ENCODE results near the gene POLG. TPM values are rescaled to one million over a fixed set of nuclear protein-coding genes. Genes with fewer than 3 reads are reported as not detected.

POLG gene
- total RNA-seq, 1 experiment from 2014 or later: 83.5 TPM

GRCh38 chr15:89342840-89343239, 8.2 kb upstream of the POLG start:
- H3K4me2 ChIP-seq (ENCODE audit: low read length): no peak overlapping the region
- ATAC-seq (no peak), DNase-seq (no peak)
- H3F3A ChIP-seq (ENCODE audit: low read length, unreplicated experiment): no peaks in the 10 kb centered on the region
- no peaks in the 10 kb centered on the region for H3K27me3 ChIP-seq (ENCODE audit: low read length)
- no peak overlapping the region for H3K27ac ChIP-seq (ENCODE audit: low read length)
- no peaks in the 10 kb centered on the region for H3K9me2 ChIP-seq (replicated peaks; ENCODE audit: low read length)
- no peak overlapping the region for H2AFZ ChIP-seq (ENCODE audit: low read length)
- no peaks in the 10 kb centered on the region for H3K4me1 ChIP-seq (ENCODE audit: insufficient read depth, low read length)
- TF ChIP-seq EZH2phosphoT487 (IDR thresholded peaks at IDR 0.05; ENCODE audit: borderline replicate concordance, low read length): no peak
- no peak for TF ChIP-seq EZH2 (IDR thresholded peaks at IDR 0.05; ENCODE audit: low read length, unreplicated experiment)
- TF ChIP-seq CTCF (conservative IDR thresholded peaks at IDR 0.05; ENCODE audit: low read depth, low read length): no peak
- no peaks in the 10 kb centered on the region for H3K9me3 ChIP-seq (ENCODE audit: low read length)
- ChIA-PET POLR2A (ENCODE audit: unreplicated experiment) (no interaction called here), CTCF (no interaction called here)
- no peak overlapping the region for H3K9ac ChIP-seq (ENCODE audit: low read length)
- no peaks in the 10 kb centered on the region for H3K79me2 ChIP-seq (ENCODE audit: low read length)
- no peak overlapping the region for H3K4me3 ChIP-seq (ENCODE audit: low read length)
- H4K20me1 ChIP-seq (ENCODE audit: low read length): no peaks in the 10 kb centered on the region
- intact Hi-C loops (cut with micrococcal nuclease): no loop called here
- no TSS peak for BruUV-seq (replicated peaks)
- no peaks in the 10 kb centered on the region for H3K36me3 ChIP-seq (ENCODE audit: low read depth, low read length)

GRCh38 chr15:89341316-89342005, 6.8 kb upstream of the POLG start:
- H2AFZ ChIP-seq (ENCODE audit: low read length): no peak overlapping the region
- H4K20me1 ChIP-seq (ENCODE audit: low read length): no peaks in the 10 kb centered on the region
- H3K27me3 ChIP-seq (ENCODE audit: low read length): no peaks in the 10 kb centered on the region
- DNase-seq (peak; percentile 35), ATAC-seq (peak; percentile 45)
- no peaks in the 10 kb centered on the region for H3K79me2 ChIP-seq (ENCODE audit: low read length)
- H3F3A ChIP-seq (ENCODE audit: low read length, unreplicated experiment): no peaks in the 10 kb centered on the region
- intact Hi-C loops (cut with micrococcal nuclease): no loop called here
- H3K4me3 ChIP-seq (ENCODE audit: low read length): no peak overlapping the region
- no TSS peak for BruUV-seq (replicated peaks)
- no peaks in the 10 kb centered on the region for H3K36me3 ChIP-seq (ENCODE audit: low read depth, low read length)
- no peaks in the 10 kb centered on the region for H3K9me2 ChIP-seq (replicated peaks; ENCODE audit: low read length)
- TF ChIP-seq EZH2 (IDR thresholded peaks at IDR 0.05; ENCODE audit: low read length, unreplicated experiment) (no peak), CTCF (conservative IDR thresholded peaks at IDR 0.05; ENCODE audit: low read depth, low read length) (no peak), EZH2phosphoT487 (IDR thresholded peaks at IDR 0.05; ENCODE audit: borderline replicate concordance, low read length) (no peak)
- H3K27ac ChIP-seq (ENCODE audit: low read length): no peak overlapping the region
- POLR2A ChIA-PET (ENCODE audit: unreplicated experiment): no interaction called here
- no peak overlapping the region for H3K4me2 ChIP-seq (ENCODE audit: low read length)
- H3K9ac ChIP-seq (ENCODE audit: low read length): no peak overlapping the region
- CTCF ChIA-PET: no interaction called here
- H3K4me1 ChIP-seq (ENCODE audit: insufficient read depth, low read length): no peaks in the 10 kb centered on the region
- H3K9me3 ChIP-seq (ENCODE audit: low read length): no peaks in the 10 kb centered on the region

DNA sequence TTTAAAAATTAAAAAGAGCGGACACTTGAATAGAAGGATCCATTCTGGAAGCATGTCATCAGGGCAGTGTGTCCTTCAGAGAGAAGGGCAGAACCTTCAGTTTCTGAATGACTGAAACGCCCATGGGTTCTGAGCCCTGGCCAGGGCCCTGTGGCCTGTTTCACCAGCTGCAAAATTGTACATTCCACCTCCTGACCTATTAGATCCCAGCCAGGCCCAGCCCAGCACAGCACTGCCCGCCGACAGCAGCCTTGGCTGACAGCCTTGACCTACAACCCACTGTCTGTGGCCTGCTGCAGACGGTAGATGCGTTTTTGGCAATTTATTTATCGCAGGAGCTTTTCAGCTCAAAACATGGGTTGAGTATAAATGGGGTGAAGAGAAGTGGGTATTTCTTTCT, 5.9 kb upstream of the POLG start:
- DNase-seq (no peak), ATAC-seq (no peak)
- no TSS peak for BruUV-seq (replicated peaks)
- Histone ChIP-seq H3F3A (ENCODE audit: low read length, unreplicated experiment) (no peaks in the 10 kb centered on the region), H3K27me3 (ENCODE audit: low read length) (no peaks in the 10 kb centered on the region), H3K4me3 (ENCODE audit: low read length) (no peak overlapping the region), H3K9ac (ENCODE audit: low read length) (no peak overlapping the region), H3K27ac (ENCODE audit: low read length) (no peak overlapping the region), H3K4me1 (ENCODE audit: insufficient read depth, low read length) (peaks cover 7% of the 10 kb centered on the region), H3K9me3 (ENCODE audit: low read length) (no peaks in the 10 kb centered on the region), H3K79me2 (ENCODE audit: low read length) (no peaks in the 10 kb centered on the region), H3K36me3 (ENCODE audit: low read depth, low read length) (no peaks in the 10 kb centered on the region), H2AFZ (ENCODE audit: low read length) (no peak overlapping the region), H3K9me2 (replicated peaks; ENCODE audit: low read length) (no peaks in the 10 kb centered on the region), H3K4me2 (ENCODE audit: low read length) (no peak overlapping the region), H4K20me1 (ENCODE audit: low read length) (no peaks in the 10 kb centered on the region)
- no peak for TF ChIP-seq EZH2 (IDR thresholded peaks at IDR 0.05; ENCODE audit: low read length, unreplicated experiment)
- TF ChIP-seq EZH2phosphoT487 (IDR thresholded peaks at IDR 0.05; ENCODE audit: borderline replicate concordance, low read length): no peak
- no peak for TF ChIP-seq CTCF (conservative IDR thresholded peaks at IDR 0.05; ENCODE audit: low read depth, low read length)
- CTCF ChIA-PET: no interaction called here
- POLR2A ChIA-PET (ENCODE audit: unreplicated experiment): no interaction called here
- intact Hi-C loops (cut with micrococcal nuclease): no loop called here

Measured in PC-3 (cell line).